ENCODE results near the gene JMJD7.

JMJD7 gene

DNA sequence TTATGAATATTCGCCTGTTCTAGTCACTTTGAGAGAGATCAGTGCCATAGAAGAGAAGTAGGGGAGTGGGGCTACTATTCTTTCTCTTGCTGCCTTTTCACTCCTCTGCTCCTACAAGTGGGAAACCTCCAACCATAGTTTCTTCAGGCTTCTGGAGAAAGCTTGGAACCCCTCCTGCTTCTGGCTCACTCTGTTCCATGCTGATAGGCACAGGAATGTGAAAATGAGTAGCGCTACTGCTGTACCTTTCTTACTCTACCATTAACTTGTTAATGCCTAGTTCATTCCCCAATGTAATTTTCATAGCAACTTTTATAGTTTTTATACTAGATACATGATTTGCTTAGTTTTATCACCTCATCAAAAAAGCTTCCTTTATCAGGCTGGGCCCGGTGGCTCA lies 26.7 kb upstream of the JMJD7 start:
- no peak for DNase-seq (ENCODE audit: low read depth)

- no peak for DNase-seq (ENCODE audit: low read depth)
These were observed 25.9 kb upstream of the JMJD7 start for GRCh38 chr15:41801850-41802455.

DNA sequence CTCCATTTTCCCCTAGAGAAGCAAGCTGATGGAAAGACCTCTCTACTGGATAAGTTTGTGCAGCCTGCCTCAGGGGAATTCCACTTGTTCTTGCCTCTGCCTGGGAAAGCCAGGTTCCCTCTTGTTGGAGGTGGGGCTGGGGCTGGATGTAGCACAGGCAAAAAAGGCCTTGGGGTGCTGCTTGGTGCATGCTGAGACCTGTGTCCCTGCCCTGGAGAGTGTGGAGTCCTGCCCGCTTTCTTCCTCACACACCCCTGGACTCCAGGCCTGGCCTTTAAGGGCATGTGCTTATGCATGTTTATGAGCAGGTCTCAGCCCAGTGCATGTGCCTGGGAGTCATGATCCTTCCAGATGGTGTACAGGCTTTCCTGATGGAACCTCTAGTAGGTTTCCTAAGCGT lies 23.5 kb upstream of the JMJD7 start:
- no peak for DNase-seq (ENCODE audit: low read depth)

DNA sequence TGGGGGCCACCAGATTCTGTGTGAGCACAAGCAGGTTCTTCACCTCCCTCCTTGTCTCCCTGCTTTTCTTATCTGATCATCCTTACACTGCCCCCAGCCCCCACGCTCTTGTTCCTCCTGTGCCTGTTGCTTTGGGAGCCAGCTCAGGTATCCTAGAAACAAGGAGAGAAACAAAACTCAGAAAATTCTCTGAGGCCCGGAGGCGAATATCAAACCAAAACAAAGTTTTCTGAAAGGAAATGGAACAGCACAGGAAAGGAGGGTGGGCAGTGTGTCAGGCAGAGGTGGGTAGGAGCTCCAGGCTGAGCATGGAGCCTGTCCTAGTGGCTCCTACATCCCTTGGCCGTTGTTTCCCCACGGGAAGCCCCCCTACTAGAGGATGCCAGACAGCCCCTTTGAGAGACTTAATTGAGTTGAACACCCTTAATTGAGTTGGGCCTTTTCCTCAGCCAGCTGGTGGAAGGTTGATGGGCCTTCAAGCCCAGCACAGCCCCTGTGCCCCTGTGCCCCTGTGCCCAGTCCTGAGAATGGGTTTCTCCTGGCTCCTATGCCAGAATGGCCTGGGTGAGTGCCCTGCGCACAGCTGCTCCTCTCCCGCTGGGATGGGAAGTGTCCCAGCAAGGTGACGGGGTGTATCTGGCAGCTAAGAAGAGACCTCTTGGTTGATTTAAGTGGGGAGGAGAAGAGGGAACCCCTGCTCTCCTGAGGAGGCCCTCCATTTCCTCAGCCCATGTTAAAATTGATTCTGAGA lies 22.8 kb upstream of the JMJD7 start:
- DNase-seq (ENCODE audit: low read depth), result no peak

- no peak for DNase-seq (ENCODE audit: low read depth)
These were observed 22.2 kb upstream of the JMJD7 start for GRCh38 chr15:41805711-41806110.

DNA sequence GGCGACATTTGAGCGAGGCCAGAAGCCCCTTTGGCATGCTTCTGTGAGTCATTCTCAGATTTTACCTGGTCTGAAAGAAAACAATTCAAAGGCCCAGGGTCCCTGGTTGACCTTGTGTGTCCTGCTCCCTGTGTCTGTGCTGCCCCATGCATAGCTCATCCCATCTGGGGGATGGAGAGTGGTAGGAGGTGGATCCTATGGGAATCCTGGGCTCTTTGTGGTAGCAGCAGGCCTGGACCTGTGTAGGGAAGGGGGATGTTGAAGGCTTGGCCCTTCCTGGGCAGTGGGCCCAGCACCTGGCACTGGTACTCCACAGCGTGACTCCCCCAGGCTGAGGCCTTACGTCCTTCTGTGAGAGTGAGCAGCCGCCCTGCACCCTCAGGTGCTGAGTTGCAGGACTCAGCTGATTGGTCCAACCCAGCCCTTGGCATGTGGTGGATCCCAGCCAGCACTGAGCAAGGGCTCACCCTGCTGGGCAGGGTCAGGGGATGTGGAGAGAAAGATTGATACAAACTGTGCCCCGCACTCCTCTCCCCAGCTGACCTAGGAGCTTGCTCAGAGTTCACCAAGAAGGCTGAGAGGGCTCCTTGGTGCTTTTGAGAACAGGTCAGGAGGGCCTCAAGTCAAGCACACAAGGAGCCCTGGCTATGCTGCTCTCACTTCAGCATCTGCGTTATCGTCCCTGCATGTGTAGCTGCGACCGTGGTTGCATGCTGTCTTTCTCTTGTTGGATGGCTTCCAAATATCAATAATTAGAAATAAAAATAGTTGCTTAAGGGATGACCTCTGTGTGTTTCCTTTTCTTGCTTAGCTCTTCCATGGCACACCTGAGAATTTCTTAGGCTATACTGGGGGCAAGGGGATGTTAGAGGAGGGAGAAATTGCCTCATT lies 21.4 kb upstream of the JMJD7 start:
- DNase-seq (ENCODE audit: low read depth), result no peak

- no peak for DNase-seq (ENCODE audit: low read depth)
These were observed 18.8 kb upstream of the JMJD7 start for GRCh38 chr15:41809121-41809520.

- no peak for DNase-seq (ENCODE audit: low read depth)
These were observed 18.2 kb upstream of the JMJD7 start for GRCh38 chr15:41809526-41810220.

DNA sequence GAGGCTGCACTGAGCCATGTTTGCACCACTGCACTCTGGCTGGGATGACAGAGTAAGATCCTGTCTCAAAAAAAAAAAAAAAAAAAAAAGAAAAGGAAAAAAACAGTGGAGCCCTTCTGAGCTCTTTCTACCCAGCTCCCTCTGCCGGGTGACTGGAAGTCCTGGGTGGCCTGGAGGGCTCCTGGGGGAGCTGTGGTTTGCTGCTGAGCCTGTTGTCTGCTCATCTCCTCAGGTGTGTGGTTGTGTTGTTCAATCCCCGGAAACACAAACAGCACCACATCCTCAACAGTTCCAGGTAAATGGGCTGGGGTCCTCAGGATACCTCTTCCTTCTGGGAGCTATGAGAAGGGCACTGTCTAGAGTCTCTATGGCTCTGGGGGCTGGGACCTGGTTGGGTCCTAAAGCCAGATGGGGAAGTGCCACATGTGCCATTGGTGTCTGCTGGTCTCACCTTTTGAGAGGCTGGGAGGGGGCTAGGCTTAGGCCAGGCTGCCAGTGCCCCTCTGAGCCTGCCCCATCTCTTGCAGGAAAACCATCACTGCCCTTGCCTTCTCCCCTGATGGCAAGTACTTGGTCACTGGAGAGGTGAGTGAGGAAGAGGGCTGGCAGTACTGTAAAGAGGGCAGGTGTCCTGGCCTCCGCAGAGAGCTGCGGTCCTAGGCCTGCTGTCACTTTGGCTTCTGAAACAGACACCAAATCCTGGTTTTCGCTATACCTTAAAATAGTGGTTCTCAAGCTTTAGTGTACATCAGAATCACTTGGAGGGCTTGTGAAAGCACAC lies 17.1 kb upstream of the JMJD7 start:
- DNase-seq (ENCODE audit: low read depth), result no peak

GRCh38 chr15:41811432-41812195 lies 16.3 kb upstream of the JMJD7 start:
- DNase-seq (ENCODE audit: low read depth), result peak; percentile 53

GRCh38 chr15:41812820-41813375 lies 15.0 kb upstream of the JMJD7 start:
- no peak for DNase-seq (ENCODE audit: low read depth)

DNA sequence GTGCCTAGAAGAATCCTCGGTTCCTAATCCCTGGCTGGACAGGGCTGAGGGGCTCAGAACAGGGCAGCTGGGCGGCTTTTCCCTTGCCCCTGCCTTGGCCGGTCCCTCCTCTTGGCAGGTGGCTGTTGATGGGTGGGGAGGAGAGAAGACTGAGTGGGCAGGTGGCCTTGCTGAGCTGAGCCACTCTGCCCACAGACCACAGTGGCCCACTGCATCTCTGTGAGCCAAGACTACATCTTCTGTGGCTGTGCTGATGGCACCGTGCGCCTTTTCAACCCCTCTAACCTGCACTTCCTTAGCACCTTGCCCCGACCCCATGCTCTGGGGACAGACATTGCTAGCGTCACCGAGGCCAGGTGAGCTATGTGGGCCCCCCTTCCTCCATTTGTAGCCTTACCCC lies 14.5 kb upstream of the JMJD7 start:
- DNase-seq (ENCODE audit: low read depth), result no peak

DNA sequence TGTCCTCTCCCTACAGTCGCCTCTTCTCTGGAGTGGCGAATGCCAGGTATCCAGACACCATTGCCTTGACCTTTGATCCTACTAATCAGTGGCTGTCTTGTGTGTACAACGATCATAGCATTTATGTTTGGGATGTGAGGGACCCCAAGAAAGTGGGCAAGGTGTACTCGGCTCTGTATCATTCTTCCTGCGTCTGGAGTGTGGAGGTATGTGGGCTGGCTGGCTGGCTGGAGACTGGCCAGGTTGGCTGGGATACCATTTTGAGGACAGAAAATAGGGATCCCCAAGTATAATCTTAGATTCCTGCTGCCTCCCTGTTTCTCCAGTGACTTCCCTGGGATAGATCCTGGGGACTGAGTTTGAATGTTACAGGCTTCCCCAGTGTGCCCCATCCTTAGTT lies 13.4 kb upstream of the JMJD7 start:
- DNase-seq (ENCODE audit: low read depth), result no peak

- DNase-seq (ENCODE audit: low read depth), result no peak
These were observed 11.1 kb upstream of the JMJD7 start for GRCh38 chr15:41816788-41817187.

DNA sequence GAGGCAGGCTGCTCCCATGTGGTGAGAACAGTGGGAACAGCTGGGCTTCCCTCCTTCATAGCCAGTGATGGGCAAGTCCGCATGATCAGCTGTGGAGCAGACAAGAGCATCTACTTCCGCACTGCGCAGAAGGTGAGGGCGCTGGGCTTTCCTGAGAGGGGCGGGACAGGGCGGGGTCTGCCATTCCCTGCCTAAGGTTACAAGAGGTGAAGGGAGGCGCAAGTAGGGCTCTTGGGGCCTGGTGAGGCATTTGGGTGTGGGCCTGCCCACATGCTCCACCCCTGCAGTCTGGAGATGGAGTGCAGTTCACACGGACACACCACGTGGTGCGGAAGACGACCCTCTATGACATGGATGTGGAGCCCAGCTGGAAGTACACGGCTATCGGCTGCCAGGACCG lies 10.6 kb upstream of the JMJD7 start:
- no peak for DNase-seq (ENCODE audit: low read depth)

DNA sequence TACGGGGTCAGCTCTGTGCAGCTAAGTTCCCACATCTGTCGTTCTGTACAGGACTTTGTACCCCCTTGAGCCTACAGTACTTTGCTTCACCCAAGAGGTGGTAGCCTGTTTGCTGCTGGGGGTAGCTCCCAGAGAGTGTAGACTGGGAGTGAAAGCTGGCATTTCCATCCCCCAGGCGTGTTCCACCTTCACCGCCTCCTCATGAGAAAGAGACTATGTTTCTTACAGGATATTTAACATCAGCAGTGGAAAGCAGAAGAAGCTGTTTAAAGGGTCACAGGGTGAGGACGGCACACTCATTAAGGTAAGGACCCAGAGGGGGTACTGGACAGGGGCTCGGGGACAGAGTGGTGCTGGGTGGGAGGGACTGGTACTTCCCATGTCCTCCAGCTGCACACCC lies 10.1 kb upstream of the JMJD7 start:
- DNase-seq (ENCODE audit: low read depth), result no peak

DNA sequence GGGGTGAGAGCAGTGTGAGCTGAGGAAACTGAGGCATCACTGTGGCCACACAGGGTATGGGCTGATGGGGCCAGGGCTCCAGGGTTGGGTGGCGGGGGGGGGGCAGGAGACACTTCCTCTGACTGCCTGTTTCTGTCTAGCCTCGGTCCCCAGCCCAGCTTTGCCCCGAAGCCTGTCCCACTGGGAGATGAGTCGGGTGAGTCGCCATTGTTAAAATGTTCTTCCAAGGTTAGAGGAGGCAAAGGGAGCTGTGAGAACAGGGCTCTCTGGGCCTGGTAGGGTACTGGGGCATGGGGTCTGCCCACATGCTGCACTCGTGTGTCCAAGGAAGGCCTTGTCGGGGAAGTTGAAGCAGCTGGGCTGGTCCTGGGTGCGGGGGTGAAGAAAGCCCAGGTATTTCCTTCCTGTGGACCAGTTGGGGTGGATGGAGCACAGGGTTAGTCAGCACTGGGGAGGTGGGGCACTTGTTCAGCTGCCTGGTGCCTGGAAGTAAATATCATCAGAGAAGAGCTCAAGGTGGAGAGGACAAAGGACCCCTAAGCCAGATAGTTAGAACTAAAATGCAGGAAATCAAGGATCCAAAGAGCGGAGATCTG lies 8.3 kb upstream of the JMJD7 start:
- DNase-seq (ENCODE audit: low read depth), result no peak

- DNase-seq (ENCODE audit: low read depth), result no peak
These were observed 7.0 kb upstream of the JMJD7 start for GRCh38 chr15:41820791-41821423.

- no peak for DNase-seq (ENCODE audit: low read depth)
These were observed 6.1 kb upstream of the JMJD7 start for GRCh38 chr15:41821831-41822230.

DNA sequence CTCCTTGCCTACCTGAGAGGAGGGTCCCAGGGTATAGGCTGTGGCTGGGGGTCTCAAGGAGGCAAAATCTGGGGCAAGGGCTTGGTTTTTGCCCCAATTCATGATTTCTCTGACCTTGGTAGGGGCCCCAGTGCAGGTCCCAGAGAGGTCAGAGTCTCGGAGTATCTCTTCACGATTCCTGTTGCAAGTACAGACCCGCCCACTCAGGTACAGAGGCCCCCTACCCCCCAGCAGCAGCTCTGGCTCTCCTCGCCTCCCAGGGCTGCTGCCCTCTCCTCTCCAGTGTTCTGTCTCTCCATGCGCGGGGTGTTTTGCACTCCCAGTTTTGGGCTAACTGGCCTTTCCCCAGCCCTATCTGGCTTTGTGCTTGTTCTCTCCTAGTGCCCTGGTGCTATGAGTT lies 5.4 kb upstream of the JMJD7 start:
- DNase-seq (ENCODE audit: low read depth), result no peak
